Chondrocyte (in vitro differentiated cells): ENCODE results near the gene SPATA21. TPM values are rescaled to one million over a fixed set of nuclear protein-coding genes. Genes with fewer than 3 reads are reported as not detected.
"Not testable (repeated sequence)": the region's sequence is repeated elsewhere in the genome, so short reads cannot be mapped to it uniquely, and the experiment has no call there.

Experiments
- DNase-seq: peaks from one replicate; pipeline ENCODE4 v3.0.0; 2021; ENCODE audit warnings: mixed read lengths, low spot score
- H3K27ac Mint-ChIP-seq: one replicate; pipeline ENCODE4 v1.8.0; 2021; ENCODE audit warnings: mild to moderate bottlenecking, moderate library complexity, mixed read lengths; ENCODE audit not compliant: unreplicated experiment
- H3K27me3 Mint-ChIP-seq: 2 replicates; pipeline ENCODE4 v1.8.0; 2021; ENCODE audit warnings: low read depth, mixed read lengths
- H3K36me3 Mint-ChIP-seq: 2 replicates; pipeline ENCODE4 v1.8.0; 2021; ENCODE audit warnings: low read depth, mixed read lengths
- H3K4me1 Mint-ChIP-seq: 2 replicates; pipeline ENCODE4 v1.8.0; 2021; ENCODE audit warnings: low read depth, mild to moderate bottlenecking, mixed read lengths
- H3K4me3 Mint-ChIP-seq: one replicate; pipeline ENCODE4 v1.8.0; 2021; ENCODE audit warnings: mild to moderate bottlenecking, moderate library complexity, mixed read lengths; ENCODE audit not compliant: unreplicated experiment
- H3K9me3 Mint-ChIP-seq: 2 replicates; pipeline ENCODE4 v1.8.0; 2021; ENCODE audit warnings: low read depth, mixed read lengths
- CTCF ChIP-seq: fragments of 200-600 bp; sonication (generic); IDR thresholded peaks from 2 replicates; pipeline ENCODE4 v1.5.0; 2021; ENCODE audit warnings: antibody characterized with exemption, mild to moderate bottlenecking, moderate library complexity
- total RNA-seq: library from RNA; stranded (reverse); gene quantifications from 3 replicates; pipeline ENCODE4 v1.2.1, GENCODE V29; 2021

SPATA21 gene
- total RNA-seq, 1 donor from 2014 or later, result not detected

DNA sequence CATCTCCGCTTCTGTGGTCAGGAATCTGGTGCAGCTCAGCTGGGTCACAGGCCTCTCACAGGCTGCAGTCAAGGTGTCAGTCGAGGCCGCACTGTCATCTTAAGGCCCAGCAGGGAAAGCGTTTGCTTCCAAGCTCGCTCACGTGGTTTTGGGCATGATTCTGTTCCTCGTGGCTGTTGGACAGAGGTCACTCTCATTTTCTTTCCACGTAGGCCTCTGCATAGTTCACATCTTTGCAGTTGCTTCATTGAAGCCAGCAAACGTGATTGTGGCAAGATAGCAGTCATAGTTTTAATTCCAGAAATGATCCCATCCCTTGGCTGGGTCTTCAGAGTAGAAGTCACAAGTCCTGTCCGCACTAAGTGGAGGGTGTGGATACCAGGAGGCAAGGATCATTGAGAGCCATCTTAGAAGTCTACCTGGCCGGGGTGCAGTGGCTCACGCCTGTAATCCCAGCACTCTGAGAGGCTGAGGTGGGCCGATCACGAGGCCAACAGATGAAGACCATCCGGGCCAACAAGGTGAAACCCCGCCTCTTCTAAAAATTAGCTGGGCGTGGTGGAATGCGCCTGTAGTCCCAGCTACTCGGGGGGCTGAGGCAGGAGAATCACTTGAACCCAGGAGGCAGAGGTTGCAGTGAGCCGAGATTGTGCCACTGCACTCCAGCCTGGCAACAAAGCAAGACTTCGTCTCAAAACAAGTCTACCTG, 27.8 kb upstream of the SPATA21 start:
- Mint-ChIP-seq H3K4me1 (peaks cover 8% of the 10 kb centered on the region), H3K27ac (no peak overlapping the region), H3K9me3 (no peaks in the 10 kb centered on the region), H3K27me3 (no peaks in the 10 kb centered on the region), H3K36me3 (peaks cover 15% of the 10 kb centered on the region), H3K4me3 (no peak overlapping the region)
- peak; percentile 48 for DNase-seq
- TF ChIP-seq CTCF, result no peak

DNA sequence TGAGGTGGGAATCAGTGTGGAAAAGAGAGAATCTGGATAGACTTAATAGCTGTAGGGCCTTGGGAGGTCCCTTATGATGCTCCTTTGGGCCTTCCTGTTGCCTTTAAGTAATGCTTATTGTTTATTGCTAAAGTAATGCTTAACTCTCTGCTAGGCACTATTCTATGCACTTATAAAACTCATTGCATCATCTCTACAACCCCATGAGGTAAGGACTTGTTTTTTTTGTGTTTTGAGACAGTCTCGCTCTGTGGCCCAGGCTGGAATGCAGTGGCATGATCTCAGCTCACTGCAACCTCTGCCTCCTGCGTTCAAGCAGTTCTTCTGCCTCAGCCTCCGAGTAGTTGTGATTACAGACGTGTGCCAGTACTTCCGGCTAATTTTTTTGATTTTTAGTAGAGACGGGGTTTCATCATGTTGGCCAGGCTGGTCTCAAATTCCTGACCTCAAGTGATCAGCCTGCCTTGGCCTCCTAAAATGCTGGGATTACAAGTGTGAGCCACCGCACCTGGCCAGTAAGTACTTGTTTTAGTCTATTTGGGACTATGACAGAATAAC, 25.6 kb upstream of the SPATA21 start:
- no peak for TF ChIP-seq CTCF
- Mint-ChIP-seq H3K4me1 (peaks cover 8% of the 10 kb centered on the region), H3K4me3 (no peak overlapping the region), H3K27ac (peak overlapping the region; percentile 63), H3K9me3 (no peaks in the 10 kb centered on the region), H3K27me3 (no peaks in the 10 kb centered on the region), H3K36me3 (peaks cover 22% of the 10 kb centered on the region)
- DNase-seq, result no peak

GRCh38 chr1:16461681-16462080, 24.5 kb upstream of the SPATA21 start:
- no peak for TF ChIP-seq CTCF
- DNase-seq, result peak; percentile 12
- H3K4me3 Mint-ChIP-seq, result no peak overlapping the region
- no peaks in the 10 kb centered on the region for H3K27me3 Mint-ChIP-seq
- H3K9me3 Mint-ChIP-seq, result no peaks in the 10 kb centered on the region
- peaks cover 10% of the 10 kb centered on the region for H3K4me1 Mint-ChIP-seq
- H3K27ac Mint-ChIP-seq, result no peak overlapping the region
- peaks cover 22% of the 10 kb centered on the region for H3K36me3 Mint-ChIP-seq

GRCh38 chr1:16459352-16459925, 22.2 kb upstream of the SPATA21 start:
- H3K9me3 Mint-ChIP-seq, result no peaks in the 10 kb centered on the region
- H3K36me3 Mint-ChIP-seq, result peaks cover 28% of the 10 kb centered on the region
- no peak for TF ChIP-seq CTCF

DNA sequence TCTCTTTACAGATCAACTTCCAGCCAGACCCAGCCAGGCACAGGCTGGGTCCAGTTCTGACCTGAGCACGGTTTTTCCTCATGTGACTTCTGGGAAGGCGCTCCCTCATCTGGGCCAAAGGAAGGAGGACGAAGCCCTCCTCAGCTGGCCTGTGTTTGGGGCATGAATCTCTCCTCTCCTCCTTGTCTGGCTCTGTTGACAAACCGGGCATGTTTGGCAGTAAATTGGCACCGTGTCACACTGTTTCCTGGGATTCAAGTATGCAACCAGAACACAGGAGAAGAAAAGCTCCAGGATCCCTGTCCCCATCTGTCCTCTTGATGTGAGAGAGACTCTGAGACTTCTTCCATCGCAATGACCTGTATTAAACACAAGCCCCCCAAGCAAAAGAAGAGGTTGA, 21.6 kb upstream of the SPATA21 start:
- Mint-ChIP-seq H3K4me1 (peaks cover 7% of the 10 kb centered on the region), H3K27ac (peak overlapping the region; percentile 65), H3K4me3 (no peak overlapping the region), H3K27me3 (no peaks in the 10 kb centered on the region), H3K9me3 (no peaks in the 10 kb centered on the region), H3K36me3 (peaks cover 28% of the 10 kb centered on the region)
- DNase-seq, result peak; percentile 22
- TF ChIP-seq CTCF, result no peak

More at GRCh38 chr1:16459352-16459925, 22.2 kb upstream of the SPATA21 start:
- Mint-ChIP-seq H3K27ac (no peak overlapping the region), H3K4me1 (peaks cover 7% of the 10 kb centered on the region), H3K27me3 (no peaks in the 10 kb centered on the region), H3K4me3 (no peak overlapping the region)
- DNase-seq, result peak; percentile 44

DNA sequence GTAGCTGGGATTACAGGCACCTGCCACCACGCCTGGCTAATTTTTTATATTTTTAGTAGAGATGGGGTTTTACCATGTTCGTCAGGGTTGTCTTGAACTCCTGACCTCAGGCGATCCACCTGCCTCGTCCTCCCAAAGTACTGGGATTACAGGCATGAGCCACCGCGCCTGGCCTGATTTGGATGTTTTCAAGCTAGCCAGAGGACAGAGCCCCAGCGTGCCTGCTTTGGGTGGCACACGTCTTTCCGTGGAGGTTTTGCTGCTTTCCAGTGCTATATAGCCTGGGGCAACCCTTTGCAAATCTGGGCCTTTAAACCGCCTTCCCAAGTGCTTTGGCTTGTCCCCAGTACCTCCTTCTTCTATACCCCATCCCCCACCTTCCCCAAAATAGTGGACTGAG, 18.9 kb upstream of the SPATA21 start:
- peak overlapping the region; percentile 8 for H3K27ac Mint-ChIP-seq
- H3K9me3 Mint-ChIP-seq, H3K4me1 Mint-ChIP-seq, H3K4me3 Mint-ChIP-seq, H3K27me3 Mint-ChIP-seq: not testable (repeated sequence)
- peak; percentile 70 for DNase-seq
- peaks cover 39% of the 10 kb centered on the region for H3K36me3 Mint-ChIP-seq

DNA sequence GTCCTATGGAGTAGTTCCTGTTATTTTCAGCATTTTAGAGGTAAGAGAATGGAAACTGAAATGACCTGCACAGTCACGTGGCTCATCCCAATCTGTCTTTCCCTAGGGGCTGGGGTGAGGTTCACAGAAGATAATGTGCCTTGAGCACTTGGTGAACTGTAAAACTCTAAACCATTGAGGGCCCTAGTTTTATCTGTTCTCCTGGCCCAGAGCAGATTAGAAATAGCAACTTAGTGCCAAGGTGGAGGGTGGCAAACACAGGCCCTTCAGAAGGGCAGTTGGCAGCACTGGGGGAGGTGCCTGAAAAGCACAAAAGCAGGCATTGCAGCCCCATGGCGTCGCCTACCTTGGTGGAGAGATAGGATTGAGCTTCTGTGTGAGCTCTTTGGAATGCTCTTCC, 17.7 kb upstream of the SPATA21 start:
- not testable (repeated sequence) for H3K4me1 Mint-ChIP-seq, H3K27ac Mint-ChIP-seq, H3K4me3 Mint-ChIP-seq, H3K9me3 Mint-ChIP-seq, H3K27me3 Mint-ChIP-seq
- H3K36me3 Mint-ChIP-seq, result peaks cover 36% of the 10 kb centered on the region
- peak; percentile 24 for DNase-seq
